Measurements from ENCODE around the gene GAL.

The GAL gene

GRCh38 chr11:68655406-68655805, 28.9 kb upstream of the GAL start:
- Histone ChIP-seq H3K4me3 (replicated peaks; ENCODE audit: insufficient read depth, low read length) (no peak overlapping the region), H3K27me3 (ENCODE audit: insufficient read depth, poor library complexity, severe bottlenecking) (no peaks in the 10 kb centered on the region), H3K27ac (replicated peaks) (no peak overlapping the region)
- DNase-seq (ENCODE audit: low read depth in 1 of 2, low spot score in 1 of 2) = no peak
- TF ChIP-seq SPI1 (IDR thresholded peaks at IDR 0.05; ENCODE audit: borderline replicate concordance, low read depth) = no peak
- no peak for TF ChIP-seq CTCF (IDR thresholded peaks at IDR 0.05; ENCODE audit: insufficient read depth, low read length)
- TF ChIP-seq REST (IDR thresholded peaks at IDR 0.05; ENCODE audit: insufficient replicate concordance, low read depth) = no peak
- TF ChIP-seq POLR2AphosphoS5 (IDR thresholded peaks at IDR 0.05; ENCODE audit: low read depth) = no peak
- no peak for TF ChIP-seq GABPA (IDR thresholded peaks at IDR 0.05; ENCODE audit: low read depth)

GRCh38 chr11:68655806-68656205, 28.5 kb upstream of the GAL start:
- no peak for TF ChIP-seq GABPA (IDR thresholded peaks at IDR 0.05; ENCODE audit: low read depth)
- TF ChIP-seq POLR2AphosphoS5 (IDR thresholded peaks at IDR 0.05; ENCODE audit: low read depth) = no peak
- TF ChIP-seq SPI1 (IDR thresholded peaks at IDR 0.05; ENCODE audit: borderline replicate concordance, low read depth) = no peak
- no peak for TF ChIP-seq REST (IDR thresholded peaks at IDR 0.05; ENCODE audit: insufficient replicate concordance, low read depth)
- no peak for TF ChIP-seq CTCF (IDR thresholded peaks at IDR 0.05; ENCODE audit: insufficient read depth, low read length)
- Histone ChIP-seq H3K27ac (replicated peaks) (no peak overlapping the region), H3K27me3 (ENCODE audit: insufficient read depth, poor library complexity, severe bottlenecking) (no peaks in the 10 kb centered on the region), H3K4me3 (replicated peaks; ENCODE audit: insufficient read depth, low read length) (no peak overlapping the region)
- DNase-seq (ENCODE audit: low read depth in 1 of 2, low spot score in 1 of 2) = no peak

- Histone ChIP-seq H3K4me3 (replicated peaks; ENCODE audit: insufficient read depth, low read length) (no peak overlapping the region), H3K27ac (replicated peaks) (no peak overlapping the region), H3K27me3 (ENCODE audit: insufficient read depth, poor library complexity, severe bottlenecking) (no peaks in the 10 kb centered on the region)
- no peak for DNase-seq (ENCODE audit: low read depth in 1 of 2, low spot score in 1 of 2)
- TF ChIP-seq POLR2AphosphoS5 (IDR thresholded peaks at IDR 0.05; ENCODE audit: low read depth) (no peak), GABPA (IDR thresholded peaks at IDR 0.05; ENCODE audit: low read depth) (no peak), REST (IDR thresholded peaks at IDR 0.05; ENCODE audit: insufficient replicate concordance, low read depth) (no peak), CTCF (IDR thresholded peaks at IDR 0.05; ENCODE audit: insufficient read depth, low read length) (no peak), SPI1 (IDR thresholded peaks at IDR 0.05; ENCODE audit: borderline replicate concordance, low read depth) (no peak)
Measured at GRCh38 chr11:68657021-68657780, 27.1 kb upstream of the GAL start.

Measured in HL-60 (cell line).